GM21526 (cell line): Measurements from ENCODE around the gene NTN4.
"Not testable (repeated sequence)": the region's sequence is repeated elsewhere in the genome, so short reads cannot be mapped to it uniquely, and the experiment has no call there.

Experiments
- ATAC-seq: cut with Tn5 transposase; IDR thresholded peaks from one replicate; pipeline ENCODE4 v1.9.1; 2021; ENCODE audit warnings: moderate library complexity; ENCODE audit not compliant: unreplicated experiment, low FRiP score

NTN4 gene

DNA sequence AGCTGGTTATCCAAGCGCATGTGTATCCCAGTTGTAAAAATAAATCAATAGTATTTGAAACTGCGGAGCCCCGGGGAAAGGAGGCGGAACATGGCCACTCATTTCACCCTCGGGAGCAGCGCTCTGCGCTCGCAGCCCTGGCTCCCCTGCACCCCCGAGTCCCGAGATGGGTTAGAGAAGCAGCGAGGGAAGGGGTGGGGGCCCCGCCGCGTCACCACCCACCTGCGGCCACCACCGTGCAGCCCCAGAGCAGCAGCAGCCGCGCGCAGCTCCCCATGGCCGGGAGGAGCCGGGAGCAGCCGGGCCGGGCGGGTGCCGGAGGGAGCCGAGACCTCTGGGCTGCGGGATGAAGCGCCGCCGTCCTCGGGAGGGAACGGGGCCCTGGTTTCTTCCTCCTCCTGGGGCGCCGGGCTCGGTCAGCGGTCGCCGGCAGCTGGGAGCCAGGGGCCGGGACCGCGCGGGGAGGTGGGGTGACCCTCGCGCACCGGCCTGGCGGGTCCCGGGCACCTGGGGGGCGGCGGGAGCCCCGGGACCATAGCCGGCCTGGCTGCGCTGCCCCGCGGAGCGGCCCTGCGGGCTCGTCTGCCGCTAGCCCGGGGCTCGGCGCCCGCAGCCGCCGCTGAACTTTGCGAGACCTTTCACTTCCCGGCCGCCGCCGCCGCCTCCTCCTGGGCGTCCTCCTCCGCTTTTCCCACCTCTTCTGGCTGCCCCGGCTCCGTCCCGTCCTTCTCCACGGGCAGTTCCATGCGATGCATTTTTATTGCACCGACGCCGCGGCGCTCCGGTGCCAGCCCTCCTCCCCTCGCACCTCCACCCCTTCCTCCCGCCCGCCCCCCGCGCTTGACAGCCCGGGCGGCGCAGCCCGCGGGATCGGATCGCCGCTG lies at the start of gene NTN4:
NTN4 (minus strand) TSS at position 732 of the 884 bp plus-strand sequence; CDS start at position 277, 455 bp downstream.
- no peak for ATAC-seq

DNA sequence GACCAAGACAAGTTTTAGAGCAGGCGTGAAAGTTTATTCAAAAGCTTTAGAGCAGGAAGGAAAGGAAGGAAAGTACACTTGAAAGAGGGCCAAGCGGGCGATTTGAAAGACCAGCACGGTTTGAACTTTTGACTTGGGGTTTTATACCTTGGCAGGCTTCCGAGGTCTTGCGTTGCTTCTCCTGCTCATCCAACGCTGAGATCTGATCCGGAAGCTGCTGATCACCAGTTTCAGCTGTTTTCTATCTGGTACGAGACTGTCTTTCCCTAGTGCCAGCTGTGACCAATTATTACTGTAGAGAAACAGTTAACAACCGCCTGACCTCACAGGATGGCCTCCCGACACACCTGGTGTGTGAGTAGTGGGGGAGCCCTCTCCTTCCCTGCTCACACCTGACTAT lies 47.6 kb upstream of the NTN4 start:
- ATAC-seq: no peak

DNA sequence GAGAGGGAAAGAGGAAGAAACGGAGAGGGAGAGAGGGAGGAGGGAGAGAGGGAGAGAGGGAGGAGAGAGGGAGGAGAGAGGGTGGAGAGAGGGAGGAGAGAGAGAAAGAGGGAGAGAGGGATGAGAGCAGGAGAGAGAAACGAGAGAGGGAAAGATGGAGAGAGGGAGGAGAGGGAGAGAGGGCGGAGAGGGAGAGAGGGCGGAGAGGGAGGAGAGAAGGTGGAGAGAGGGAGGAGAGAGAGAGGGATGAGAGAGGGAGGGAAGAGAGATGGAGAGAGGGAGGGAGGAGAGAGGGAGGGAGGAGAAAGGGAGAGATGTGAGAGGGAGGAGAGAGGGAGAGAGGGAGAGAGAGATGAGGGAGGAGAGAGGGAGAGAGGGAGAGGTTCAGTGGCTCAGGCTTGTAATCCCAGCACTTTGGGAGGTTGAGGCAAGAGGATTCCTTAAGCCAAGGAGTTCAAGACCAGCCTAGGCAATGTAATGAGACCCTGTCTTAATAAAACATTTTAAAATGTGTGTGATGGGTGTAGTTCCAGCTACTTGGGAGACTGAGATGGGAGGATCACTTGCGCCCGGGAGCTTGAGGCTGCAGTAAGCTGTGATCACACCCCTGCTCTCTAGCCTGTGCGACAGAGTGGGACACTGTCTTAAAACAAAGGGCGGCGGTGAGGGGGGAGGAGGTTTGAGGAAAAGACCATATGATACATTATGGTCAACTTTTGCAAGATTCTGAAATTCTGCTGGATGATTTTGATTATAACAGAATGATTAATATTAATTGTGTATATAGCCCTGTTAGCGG lies 46.9 kb upstream of the NTN4 start:
- ATAC-seq: no peak

DNA sequence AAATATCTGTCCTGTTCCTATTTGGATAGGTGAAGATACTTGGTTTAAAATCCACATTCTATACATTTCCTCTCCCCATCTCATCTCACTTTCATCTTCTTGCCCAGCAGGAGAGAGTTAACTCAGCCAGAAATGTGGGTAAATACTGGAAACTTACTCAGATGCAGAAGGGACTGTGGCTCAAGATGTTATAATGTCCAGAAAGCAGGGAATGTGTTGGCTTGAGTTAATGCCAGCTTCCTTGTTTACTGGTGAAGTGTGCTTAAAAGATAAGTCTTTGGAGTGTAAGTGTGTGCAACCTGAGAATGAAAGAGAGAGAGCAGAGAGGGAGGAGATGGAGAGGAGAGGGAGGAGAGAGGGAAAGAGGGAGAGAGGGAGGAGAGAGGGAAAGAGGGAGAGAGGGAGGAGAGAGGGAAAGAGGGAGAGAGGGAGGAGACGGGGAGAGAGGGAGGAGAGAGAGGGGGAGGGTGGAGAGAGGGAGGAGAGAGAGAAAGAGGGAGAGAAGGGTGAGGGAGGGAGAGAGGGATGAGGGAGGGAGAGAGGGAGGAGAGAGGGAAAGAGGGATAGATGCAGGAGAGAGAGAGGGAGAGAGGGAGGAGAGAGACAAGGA lies 46.2 kb upstream of the NTN4 start:
- ATAC-seq: no peak

DNA sequence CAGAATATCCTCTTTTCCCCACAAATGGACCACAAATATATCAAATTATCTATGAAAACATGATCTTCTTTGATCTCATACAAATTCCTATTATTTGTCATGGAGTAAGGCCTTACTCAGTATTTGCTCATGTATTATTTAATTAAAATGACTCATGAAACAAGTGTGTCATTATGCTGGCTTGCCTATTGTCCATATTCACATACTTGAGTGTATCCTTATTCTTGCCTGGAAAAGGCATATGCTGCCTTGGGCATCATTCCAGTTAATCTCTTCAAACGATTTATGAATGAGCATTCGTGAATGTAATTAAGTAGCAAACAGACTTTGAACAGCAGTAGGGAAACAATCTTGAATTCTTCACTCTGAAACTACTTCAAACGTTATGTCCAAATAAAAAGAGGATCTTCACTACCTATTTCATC lies 45.6 kb upstream of the NTN4 start:
- no peak for ATAC-seq

DNA sequence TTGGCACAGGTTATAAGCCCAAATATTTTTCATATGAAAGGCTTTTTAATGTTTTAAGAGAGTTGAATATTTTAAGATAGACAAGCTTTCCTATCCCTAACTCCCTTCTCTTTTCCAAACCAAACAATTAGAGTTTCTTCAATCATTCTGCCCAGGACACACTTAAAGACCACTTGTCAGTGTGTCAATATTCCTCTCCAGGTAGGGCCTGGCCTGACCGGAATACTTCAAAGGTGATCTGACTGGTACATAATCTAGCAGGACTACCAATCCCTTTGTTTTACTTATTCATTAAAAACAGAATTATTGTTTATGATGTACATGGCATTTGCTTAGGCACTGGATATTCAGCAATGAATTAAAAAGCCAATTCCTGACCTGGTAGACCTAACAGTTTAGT lies 44.0 kb upstream of the NTN4 start:
- no peak for ATAC-seq

DNA sequence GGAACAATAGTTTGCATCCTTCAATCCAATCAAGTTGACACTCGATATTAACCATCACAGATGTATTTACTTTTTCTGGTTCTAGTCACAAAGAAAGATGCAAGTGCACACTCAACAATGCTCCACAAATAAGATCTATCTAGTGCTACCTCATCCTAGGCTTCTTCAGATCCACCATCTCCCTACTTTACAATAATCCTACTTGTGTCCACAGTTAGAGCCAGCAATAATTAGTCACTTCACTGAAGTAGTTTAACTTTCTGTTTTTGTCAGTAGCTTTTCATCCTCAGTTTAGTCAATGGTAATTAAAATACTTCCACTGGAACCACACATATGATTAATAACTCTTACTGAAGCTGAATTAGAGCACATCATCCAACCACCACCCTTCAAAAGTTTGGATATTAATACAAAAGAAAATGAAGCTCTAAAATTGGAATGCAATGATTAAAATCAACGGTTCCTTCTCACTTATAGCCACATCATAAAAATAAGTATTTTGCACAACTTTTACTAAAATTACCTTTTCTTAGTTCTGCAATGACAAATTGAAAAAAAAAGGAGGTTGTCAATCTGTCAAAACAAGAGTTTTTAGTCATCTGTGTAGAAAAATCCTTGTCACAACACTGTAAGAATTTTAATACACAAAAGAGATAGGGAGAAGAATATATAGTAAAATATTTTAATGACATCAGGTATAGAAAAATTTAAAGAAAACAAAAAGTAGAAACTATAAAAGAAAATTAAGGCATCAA lies 39.9 kb upstream of the NTN4 start:
- no peak for ATAC-seq

DNA sequence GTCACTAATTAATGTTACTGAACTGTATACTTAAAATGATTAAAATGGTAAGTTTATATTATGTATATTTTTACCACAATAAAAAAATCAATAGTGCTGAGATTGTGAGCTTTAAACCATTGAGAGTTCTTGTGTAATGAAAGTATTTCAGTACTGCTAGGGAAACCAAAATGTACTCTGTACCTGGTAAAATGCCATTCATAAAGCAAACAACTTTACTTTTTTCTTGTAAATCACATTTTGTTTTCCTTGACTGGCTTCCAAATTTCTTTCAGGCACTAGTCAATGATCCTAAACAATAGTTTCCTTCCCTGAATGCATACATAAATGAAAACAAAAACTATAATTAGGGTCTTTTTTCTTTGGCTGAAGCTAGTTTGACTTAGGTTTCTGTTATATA lies 38.8 kb upstream of the NTN4 start:
- ATAC-seq: no peak

DNA sequence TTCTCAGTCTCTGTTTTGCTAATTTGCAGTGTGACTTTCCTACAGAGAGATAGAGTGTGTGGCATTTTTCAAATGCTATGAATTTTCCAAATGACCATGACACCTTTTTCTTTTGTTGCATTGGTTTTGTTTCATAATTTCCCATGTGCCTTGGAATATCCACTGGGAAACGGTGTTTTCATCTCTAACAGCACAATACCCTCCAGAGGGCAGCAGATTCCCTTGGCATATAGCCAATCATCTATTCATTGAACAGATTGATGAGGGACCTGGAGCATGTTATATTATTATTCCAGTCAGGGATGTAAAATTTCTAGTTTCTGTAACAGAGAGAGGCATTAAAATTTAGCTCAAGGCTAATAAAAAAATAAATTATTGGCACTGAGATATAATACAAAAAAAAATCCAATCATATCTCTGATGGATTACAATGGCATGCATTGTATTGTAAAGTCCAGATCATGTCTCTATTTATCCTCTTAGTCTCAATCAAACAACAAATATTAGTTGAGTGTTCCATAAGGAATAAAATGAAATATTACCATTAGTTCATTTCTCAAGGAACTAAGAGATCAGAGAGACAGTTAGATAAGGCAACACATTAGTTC lies 29.6 kb upstream of the NTN4 start:
- ATAC-seq: no peak

DNA sequence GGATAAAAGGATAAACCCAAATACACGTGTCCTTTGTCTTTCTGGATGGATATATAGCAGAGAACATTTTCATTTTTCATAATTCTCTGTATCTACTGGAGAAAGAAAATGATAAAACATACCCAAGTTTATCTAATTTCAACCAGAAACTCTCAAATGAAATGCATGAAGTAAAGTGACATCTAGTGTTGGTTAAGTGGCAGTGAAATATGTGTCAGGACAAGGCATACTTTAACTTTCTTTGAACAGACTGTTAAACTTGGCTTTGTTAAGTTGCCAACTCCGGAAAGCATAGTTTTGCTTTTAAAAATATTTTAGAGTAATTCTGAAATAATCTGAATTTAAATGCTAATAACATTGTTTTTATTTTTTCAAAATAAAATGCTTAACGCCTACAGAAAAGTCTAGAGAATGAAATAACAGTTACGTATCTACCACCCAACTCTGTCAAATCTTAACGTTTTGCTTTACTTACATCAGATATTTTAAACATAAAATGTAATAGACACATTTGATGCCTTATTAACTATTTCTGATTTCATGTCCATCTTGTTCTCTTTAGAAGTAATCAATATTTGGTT lies 25.2 kb upstream of the NTN4 start:
- ATAC-seq: no peak

DNA sequence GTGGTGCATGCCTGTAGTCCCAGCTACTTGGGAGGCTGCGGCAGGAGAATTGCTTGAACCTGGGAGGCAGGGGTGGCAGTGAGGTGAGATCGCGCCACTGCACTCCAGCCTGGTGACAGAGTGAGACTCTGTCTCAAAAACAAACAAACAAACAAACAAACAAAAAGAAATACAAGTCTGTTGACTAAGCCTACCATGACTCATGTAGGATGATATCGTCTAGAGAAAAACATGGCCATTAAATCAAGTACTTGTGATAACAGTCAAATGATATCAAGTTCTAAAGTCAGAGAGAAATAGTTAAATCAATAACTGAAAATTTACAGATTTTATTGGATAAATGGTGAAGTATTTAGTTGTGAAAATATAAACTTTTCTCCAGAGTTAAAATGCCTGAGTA lies 21.6 kb upstream of the NTN4 start:
- not testable (repeated sequence) for ATAC-seq

DNA sequence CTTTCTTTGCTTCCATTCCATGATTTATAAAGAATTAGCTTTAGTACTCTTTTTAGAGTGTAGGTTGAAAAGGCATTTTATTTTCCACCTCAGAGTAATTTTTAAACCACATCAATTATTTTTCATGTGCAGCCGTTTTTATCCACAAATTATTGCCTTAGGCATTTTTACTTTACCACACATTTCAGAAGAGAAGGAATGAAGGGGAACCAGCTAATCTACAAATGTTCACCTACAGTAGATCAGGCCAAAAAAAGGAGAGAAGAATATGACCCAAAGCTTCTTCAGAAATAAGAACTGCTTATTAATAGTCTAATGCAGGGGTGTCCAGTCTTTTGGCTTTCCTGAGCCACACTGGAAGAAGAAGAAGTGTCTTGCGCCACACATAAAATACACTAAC lies 19.8 kb upstream of the NTN4 start:
- no peak for ATAC-seq

DNA sequence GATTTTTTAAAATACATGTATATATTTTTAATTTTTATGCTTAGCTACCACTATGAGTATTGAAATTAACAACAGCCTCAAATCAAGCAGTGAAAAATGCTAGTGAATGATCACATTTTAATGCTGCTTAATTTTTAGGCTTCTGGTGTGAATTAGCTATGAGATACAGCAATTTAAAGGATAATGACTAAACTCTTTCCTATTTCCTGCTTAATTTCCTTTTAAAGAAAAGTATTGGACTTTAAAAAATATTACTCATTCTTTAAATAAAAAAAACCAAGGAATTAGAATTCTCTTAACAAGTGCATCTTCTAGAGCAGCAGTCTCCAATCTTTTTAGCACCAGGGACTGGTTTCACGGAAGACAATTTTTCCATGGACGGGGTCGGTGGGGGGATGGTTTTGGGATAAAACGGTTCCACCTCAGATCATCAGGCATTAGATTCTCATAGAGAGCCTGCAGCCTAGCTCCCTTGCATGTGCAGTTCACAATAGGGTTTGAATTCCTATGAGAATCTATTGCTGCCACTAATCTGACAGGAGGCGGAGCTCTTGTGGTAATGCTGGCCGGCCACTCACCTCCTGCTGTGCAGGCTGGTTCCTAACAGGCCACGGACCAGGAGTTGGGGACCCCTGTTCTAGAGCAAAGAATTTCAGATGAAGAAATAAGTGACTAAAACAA lies 18.6 kb upstream of the NTN4 start:
- ATAC-seq: no peak

DNA sequence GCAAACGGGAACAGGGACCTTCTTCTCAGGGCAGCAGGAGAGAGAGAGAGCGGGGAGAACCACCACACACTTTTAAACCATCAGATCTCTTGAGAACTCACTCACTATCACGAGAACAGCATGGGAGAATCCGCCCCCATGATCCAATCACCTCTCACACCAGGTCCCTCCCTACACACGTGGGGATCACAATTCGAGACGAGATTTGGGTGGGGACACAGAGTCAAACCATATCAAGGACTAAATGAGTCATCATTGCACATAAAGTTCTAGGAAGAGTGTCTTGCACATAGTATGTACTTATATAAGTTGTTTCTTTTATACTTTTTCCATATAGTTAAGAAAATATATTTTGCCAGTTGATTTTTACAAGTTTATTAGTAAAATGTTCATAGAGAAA lies 17.6 kb upstream of the NTN4 start:
- no peak for ATAC-seq

DNA sequence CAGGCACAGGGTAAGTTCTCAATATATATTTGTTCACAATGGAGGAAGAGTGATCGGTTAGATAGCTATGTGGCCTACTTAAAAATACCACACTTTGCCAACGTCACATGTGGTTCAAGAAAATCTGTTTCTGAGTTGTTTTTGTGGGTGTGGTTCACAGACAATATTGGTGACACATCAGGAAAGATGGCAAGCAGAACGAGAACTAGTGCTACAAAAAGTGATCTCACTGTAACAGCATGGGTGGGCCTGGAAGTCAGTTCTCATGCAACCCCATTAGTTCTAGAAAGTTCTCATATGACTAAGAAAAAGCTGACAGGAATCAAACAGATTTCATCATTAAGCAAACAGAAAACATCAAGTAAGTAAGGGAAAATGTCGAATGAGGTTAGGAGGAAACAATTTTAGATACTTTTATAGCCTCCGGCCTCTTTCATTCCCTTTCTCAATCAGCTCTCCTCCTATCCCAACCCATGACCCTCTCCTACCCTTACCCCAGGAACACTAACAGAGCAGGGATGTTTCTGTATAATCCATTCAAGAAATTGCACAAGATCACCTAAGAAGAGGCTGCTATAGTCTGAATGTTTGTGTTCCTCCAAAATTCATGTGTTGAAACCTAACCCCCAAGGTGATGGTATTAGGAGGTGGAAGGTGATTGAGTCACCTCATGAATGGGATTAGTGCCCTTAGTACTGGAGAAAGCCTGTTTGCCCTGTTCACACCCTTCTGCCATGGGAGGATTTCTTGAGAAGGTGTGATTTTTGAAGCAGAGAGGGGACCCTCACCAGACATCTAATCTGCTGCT lies 15.5 kb upstream of the NTN4 start:
- ATAC-seq: no peak

DNA sequence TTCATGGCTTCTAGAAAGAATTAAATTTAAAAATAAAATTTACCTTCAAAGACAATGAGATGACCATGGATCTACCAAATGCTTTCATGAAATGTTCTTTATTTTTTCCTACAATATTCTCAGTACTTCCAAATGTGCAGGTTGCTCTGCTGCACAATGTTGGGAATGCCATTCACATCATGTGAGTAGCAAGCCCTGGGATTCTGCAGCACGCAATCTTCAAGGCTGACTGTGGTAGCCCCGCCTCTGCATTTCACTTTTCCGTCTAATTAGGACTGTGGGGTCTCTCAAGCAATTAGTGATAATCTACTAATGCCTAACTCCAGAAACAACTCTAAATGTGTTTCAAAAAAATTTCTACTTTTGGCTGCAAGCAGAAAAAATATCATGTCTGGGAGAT lies 13.7 kb upstream of the NTN4 start:
- ATAC-seq: no peak

DNA sequence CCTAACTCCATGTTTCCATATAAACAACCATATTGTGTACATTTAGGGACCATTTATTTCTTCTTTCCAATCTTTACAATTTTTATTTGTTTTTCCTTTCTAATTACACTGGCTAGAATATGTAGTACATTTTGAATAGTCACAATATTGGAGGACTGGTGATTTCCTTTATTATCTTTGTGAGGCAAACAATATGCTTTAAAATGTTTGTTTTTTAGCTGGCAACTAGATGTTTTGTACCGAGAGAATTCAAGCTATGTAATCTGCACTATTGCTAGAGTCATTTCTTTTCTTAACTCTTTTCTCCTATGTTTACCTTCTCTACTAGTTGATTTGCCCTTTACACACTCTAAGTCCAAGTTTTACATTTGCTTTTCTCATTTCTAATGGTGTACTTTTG lies 13.3 kb upstream of the NTN4 start:
- no peak for ATAC-seq

DNA sequence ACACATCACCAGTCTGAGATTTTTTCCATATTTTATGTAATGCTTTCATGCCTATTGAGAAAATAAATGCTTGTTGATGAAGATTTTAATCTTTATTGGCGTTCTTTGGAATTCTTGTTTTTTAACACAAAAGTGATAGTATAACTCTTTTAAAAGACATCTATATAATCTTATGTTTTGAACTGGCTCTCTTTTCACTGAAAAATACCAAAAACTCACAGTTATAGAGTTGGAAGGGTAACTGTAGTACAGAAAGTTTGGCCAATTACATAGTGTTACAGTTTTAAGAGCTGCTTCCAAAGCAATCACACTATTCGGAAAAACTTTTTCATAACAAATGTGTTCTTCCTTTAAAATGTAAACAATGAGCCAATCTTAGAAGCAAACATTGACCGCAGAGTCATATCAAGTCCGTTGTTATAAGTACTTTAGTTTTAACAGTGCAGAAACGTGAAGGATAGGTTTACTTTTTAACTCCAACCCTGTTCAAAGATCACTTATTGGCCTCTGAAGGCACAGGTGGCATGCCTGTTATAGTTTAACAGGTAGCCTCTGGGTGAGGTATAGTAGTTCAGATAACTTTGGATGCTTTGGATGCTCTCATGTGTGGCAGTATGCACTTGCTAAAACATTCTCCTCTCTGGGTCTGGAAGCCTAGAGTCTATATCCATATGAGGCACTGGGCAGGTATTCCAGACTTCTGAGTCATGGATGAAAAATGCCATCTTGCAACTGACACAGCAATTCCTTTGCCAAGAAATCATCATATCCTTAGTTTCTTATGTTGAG lies 12.1 kb upstream of the NTN4 start:
- no peak for ATAC-seq
